ENCODE measurements around the gene HOXA3.

The HOXA3 gene

GRCh38 chr7:27079234-27079975 lies 73.0 kb downstream of the HOXA3 start:
- no peak for DNase-seq

DNA sequence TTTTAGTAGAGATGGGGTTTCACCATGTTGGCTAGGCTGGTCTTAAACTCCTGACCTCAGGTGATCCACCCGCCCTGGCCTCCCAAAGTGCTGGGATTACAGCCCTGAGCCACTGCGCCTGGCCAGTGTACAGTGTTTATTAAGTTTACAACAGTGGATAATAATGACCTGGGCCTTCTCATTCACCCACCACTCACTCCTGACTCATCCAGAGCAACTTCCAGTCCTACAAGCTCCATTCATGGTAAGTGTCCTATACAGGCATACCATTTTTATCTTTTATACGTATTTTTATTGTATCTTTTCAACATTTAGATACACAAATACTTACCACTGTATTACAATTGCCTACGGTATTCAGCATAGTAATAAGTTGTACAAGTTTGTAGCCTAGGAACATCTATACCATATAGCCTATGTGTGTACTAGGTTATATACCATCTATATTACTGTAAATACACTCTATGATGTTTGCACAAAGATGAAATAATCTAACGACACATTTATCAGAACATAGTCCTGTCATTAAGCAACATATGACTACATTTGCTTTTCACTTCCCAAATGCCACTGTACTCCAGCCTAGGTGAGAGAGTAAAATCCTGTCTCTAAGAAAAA lies 73.7 kb downstream of the HOXA3 start:
- no peak for DNase-seq

- no peak for DNase-seq
These were observed 79.3 kb downstream of the HOXA3 start for GRCh38 chr7:27073076-27073475.

GRCh38 chr7:27071622-27072390 lies 80.6 kb downstream of the HOXA3 start:
- no peak for DNase-seq

GRCh38 chr7:27068259-27068658 lies 84.1 kb downstream of the HOXA3 start:
- DNase-seq: no peak

DNA sequence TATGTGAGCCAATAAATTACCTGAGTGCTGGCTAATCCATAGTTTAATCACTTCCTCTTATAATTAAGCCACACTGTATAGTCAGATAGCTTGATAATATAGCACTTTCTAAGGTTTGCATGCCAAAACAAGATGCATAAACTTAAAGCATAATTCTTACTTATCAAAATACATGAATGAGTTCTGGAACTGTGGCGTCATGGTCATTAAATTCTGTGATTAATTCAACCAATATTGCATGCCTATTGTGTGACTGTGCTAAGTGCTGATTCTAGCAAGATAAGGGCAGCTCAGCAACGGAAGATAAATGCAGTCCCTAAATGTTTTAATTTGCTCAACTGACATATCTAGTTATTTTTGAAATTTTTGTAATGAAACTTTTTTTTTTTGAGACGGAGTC lies 86.2 kb downstream of the HOXA3 start:
- no peak for DNase-seq

DNA sequence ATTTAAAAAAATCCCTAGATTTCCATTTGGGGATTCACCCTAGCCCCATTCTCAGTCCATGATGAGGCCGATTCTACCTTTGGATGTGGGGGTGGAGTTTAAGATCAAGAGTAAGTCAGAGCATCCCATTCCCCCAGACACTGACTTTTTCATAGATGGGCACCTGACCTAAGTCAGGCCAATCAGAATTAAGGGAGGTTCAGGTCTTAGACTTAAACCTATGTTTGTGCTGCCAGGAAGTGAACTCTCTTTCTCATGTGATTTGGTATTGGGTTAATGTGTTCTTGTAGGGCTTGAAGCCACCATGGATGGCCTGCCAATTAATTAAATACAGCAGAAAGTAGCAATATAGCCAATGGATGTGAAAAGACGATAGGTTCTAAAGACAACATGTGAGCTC lies 86.7 kb downstream of the HOXA3 start:
- no peak for DNase-seq

DNA sequence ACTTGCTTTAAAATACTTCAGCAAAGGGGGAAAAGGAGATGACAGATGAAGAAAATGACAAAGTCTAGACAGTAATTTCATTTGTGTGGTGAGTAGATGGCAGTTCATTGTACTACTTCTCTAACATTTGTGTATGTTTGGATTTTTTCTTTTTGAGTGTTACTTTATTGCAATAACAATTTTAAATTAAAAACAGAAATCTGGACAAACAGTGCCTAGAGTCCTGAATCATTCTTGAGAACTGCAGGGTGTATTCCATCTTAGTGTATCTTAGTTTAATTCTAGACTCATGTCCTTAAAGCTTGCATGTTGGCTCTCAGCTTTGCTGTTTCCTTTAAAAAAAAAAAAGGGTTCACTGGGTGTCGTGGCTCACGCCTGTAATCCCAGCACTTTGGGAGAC lies 87.7 kb downstream of the HOXA3 start:
- DNase-seq: no peak

DNA sequence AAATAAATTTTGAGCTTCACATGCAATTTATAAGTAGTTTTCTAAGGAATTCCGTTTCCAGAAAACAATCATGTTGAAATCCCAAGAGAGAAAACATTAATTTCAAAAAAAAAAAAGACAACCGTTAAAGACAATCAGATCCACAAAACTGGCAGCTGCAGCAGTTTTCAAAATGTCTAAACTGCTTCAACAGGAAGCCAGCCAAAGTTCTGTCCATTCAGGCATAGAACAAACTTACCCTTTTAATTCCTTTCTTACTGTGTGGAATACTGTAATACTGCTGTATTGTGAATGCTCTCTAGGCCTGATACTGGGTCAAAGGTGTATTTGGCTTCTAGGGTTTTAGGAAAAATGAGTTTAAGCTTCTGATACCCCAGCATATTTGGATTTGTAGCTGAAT lies 88.2 kb downstream of the HOXA3 start:
- DNase-seq: no peak

DNA sequence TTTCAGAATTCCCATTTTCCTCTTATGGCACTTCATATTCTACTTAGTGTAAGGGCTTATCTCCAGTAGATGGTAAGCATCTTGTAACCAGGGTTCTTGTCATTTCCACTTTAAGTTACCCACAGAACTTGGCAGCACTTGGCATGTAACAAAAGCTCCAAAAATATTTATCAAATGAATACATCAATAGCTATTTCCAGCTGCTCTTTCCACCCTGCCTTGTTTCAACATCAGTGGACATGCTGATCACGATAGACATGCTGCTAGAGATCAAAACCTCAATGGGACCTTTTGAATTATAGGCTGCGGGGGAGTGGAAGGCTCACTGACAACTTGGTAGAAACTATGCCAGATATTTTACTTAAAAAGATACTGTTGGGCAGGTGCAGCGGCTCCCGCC lies 89.4 kb downstream of the HOXA3 start:
- no peak for DNase-seq
